NCI-H460 (cell line): ENCODE measurements around the gene TCAP. TPM values are rescaled to one million over a fixed set of nuclear protein-coding genes. Genes with fewer than 3 reads are reported as not detected.

Experiments used
- DNase-seq: peaks from one replicate; pipeline ENCODE4 v3.0.0-alpha.2; 2016; ENCODE audit warnings: low read depth; ENCODE audit errors: extremely low read depth
- total RNA-seq: library from RNA; depleted of rRNA; stranded (reverse); fragments of >200 nt; shearing (Covaris generic); gene quantifications from 2 replicates; pipeline ENCODE4 v1.2.3, GENCODE V29; 2014

TCAP gene
- total RNA-seq, 1 experiment from 2014 or later: 1.1 TPM

DNA sequence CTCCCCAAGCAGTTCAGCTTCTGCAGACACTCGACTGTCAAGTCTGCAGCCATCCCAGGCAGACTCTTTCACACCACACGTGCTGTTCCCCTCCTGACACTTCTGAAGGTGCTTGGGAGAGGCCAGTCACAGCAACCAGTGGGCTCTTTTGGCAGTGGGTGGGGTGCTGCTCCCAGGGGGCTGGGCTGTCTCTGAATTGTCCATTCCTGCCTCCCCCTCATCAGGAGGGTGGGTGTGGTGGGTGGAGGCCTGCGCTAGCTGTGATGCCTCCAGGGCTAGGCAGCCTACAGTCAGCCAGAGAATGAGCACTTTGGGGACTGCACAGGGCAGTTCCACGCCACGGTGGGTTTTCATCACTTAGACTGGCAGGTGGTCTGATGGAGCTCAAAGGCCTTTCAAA is 17.9 kb upstream of the TCAP start:
- DNase-seq: no peak

DNA sequence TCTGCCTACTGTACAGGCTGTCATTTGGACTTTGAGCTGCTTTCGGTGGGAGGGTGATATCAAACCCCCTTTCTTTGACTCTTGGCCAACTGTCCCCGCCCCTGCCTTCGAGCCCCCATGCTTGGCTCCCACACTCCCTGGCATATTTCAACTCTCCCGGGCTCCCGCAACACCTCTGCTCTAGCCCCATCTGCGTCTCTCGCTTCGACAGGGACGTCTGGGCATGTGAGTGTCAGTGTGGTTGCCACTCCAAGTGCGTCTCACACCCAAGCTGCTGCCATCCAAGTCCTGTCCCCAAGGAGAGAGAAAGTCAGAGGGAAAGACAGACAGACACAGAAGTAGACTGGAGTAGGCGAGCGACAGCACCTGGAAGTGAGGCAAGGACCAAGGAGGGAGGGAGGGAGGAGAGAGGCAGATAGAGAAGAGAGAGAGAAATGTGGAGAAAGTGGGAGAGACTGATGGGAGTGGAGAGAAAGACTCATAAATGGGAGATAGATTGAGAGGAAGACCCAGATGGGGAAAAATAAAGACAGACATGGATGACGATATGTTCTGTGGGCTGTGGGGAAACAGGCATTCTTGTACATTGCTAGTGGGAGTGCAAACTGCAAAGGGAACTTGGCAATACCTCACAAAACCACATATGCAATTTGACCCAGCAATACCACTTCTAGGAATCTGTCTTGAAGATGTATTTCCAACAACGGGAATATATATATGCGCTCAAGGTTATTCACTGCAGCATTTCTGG is 16.4 kb upstream of the TCAP start:
- no peak for DNase-seq

DNA sequence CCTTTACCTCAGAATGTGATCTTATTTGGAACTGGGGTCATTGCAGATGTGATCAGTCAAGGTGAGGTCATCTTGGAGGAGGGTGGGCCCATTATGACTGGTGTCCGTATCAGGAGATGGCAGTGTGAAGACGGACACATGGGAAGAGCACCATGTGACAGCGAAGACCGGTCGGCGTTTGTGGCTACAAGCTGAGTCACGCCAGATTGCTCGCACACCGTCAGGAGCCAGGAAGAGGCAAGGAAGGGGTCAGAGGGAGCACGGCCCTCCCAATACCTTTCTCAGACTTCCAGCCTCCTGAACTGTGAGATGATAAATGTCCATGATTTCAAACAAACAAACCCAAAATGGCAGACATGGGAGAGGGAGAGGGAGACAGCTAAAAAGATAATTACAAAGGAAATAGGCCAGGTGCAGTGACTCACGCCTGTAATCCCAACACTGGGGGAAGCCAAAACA is 15.0 kb upstream of the TCAP start:
- DNase-seq: no peak

DNA sequence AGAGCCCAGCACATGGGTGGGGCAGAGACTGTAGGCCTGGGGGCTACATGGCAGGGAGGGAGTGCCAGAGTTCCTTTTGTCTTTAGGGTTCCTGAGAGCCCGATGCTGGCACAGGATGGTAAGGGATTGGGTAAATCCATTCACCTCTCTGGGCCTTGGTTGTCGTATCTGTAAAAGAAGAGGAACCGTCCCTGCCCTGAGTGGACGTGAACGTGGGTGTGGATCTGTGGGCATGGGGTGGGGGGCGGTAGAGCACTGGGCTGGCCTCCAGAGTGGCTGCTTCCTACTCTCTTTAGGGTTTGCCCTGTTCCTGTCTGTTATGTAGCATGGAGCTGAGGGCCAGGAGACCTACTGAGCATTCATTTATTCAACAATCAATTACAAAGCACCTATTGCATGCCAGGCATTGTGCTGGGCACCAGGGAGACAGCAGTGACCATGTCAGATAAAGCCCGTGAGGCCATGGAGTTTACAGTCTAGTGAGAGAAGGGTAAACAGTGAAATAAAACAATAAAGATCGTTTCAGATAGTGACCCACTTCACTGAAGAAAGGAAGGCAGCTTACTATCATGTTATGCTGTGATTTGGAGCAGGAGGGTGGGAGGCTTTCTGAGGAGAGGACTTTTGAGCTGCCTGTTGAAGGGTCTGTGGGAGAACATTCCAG is 13.1 kb upstream of the TCAP start:
- no peak for DNase-seq

- DNase-seq: no peak
These were observed 12.4 kb upstream of the TCAP start for GRCh38 chr17:39652587-39653315.

DNA sequence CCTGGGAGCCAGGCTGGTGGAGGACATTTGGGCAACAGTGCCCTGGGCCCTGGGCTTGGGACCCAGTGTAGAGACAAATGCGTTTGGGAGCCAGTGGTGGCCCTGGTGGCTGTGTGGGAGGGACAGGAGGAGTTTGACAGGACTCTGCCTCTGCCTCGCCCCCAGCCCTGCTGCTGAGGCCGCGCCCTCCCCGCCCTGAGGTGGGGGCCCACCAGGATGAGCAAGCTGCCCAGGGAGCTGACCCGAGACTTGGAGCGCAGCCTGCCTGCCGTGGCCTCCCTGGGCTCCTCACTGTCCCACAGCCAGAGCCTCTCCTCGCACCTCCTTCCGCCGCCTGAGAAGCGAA is 11.9 kb upstream of the TCAP start:
- DNase-seq: no peak

GRCh38 chr17:39653662-39654331 is 11.4 kb upstream of the TCAP start:
- DNase-seq: peak; percentile 46

GRCh38 chr17:39655105-39655504 is 10.0 kb upstream of the TCAP start:
- DNase-seq: no peak

GRCh38 chr17:39658346-39658745 is 6.8 kb upstream of the TCAP start:
- DNase-seq: no peak

DNA sequence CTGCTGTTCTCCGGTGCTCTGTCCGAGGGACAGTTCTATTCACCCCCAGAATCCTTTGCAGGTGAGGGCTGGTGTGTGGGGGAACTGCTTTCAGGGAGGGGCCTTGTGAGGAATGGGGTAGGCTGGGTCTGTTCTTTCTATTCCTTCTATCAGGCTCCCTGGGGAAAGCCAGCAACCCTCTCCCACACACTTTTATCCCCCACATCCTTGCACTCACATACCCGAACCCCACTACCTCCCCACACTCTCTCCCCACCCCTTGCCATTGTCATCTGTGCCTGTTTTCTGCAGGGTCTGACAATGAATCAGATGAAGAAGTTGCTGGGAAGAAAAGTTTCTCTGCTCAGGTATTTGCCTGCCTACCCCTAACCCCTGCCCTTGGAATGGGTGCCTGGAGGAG is 6.4 kb upstream of the TCAP start:
- no peak for DNase-seq

GRCh38 chr17:39659279-39660010 is 5.7 kb upstream of the TCAP start:
- DNase-seq: no peak

- no peak for DNase-seq
These were observed 5.2 kb upstream of the TCAP start for GRCh38 chr17:39660011-39660360.

DNA sequence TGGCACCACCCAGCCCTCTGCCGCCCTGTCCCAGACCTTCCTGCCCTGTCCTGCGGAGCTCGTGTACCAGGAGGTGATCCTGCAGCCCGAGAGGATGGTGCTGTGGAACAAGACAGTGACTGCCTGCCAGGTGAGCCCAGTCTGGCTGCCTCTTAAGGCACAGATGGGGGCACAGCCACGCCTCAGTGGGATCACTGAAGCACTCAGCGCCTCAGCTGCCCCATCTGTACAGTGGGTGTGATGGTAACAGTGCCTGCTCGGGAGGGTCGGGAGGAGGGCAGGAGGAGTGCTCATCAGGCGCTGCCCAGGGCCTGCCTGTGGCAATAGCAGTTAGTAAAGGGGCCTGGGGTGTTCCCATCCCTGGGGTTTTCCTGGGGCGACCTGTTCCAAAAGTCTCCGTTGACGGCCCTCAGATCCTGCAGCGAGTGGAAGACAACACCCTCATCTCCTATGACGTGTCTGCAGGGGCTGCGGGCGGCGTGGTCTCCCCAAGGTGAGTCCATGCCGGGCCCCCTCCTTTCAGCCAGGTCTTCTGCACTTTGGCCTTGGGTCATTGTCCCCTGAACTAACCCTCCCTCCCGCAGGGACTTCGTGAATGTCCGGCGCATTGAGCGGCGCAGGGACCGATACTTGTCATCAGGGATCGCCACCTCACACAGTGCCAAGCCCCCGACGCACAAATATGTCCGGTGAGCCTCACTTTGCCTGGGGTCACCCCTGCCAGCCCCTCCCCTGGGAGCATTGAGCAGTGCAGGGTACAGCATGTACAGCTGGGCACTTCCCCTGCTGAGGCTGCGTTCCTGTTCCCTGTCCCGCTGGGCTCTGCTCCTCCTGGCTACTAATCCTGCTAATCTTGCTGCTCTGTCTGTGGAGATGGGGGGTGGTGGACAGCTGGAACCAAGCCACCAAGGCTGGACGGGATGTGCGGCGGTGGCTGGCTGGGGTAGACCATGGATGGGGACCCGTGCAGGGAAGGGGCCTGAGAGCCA is 4.5 kb upstream of the TCAP start:
- no peak for DNase-seq

DNA sequence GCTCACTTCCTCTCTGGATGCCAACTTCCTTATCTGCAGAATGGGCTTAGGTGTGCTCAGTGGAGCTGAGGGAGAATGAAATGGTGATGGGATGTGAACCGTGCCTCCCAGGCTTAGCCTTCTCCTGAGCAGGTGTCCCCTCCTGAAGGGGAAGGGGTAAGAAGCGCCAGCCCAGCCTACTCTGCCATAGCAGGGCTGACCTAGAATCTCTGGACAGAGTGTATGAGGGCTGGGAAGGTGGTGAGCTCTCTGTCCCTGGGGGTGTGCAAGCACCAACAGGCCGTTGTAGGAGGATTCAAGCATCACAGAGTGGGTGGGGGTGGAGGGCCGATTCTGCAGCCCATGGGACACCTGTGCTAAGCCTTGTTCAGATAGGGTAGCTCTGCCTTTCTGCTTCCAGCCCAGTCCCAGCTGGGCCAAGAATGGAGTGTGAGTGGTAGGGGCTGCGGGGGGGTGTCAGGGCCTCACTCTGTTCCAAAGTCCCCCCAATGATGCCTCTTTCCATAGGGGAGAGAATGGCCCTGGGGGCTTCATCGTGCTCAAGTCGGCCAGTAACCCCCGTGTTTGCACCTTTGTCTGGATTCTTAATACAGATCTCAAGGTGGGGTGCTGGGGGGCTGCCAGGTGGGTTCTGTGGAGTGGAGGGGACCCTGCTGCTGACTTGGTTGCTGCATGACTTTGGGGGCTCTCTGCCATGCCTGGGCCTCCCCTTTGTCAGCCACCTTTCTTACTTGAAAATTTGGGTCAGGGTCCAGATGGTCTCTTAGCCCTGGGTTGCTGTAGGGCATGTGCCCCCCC is 3.2 kb upstream of the TCAP start:
- DNase-seq: no peak

- DNase-seq: no peak
These were observed 2.4 kb upstream of the TCAP start for GRCh38 chr17:39662551-39663339.

- no peak for DNase-seq
These were observed 1.8 kb upstream of the TCAP start for GRCh38 chr17:39663340-39663687.

DNA sequence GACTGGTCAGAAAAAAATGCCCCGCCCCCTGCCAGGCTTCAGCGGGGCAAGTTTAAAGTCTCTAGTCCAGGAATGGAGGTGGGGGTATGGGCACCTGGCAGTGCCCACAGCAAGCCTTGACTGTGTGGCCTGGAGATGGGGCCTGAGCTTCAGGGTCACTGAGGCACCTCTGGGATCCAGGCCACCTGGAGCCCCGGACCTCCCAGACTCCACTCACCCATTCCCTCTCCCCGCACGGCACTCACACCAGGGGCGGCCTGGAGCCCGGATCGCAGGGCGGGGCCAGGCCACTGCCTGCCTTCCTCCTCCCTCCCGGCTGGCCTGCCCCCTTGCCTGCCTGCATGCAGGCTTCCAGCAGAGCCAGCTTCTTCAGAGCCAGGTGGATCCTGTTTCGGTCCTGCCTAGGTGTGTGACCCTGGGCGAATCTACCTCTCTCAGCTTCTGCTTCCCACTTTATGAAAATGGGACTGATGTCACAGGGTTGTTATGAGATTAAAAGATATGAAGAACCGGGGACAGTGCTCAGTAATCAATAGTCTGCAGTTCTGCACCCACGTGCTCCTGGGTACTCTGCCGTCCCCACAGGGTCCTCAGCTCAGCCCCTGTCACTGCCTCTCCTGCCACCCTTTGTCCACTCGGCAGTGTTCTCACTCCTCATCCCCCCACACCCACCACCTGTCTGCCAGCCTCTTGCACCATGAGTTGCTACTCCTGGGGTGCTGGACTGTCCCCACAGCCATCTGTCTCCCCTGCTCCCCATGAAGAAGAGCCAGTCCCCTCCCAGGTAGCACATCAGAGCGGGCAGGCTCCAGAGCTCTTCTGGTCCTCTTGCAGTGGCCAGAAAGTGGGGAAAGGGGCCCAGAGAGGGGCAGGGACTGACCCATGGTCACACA is 1.2 kb upstream of the TCAP start:
- no peak for DNase-seq
